ENCODE data around the gene ILF2. TPM values are rescaled to one million over a fixed set of nuclear protein-coding genes. Genes with fewer than 3 reads are reported as not detected.

Gene ILF2
- total RNA-seq, 2 experiments from 2014 or later, result 140 to 147 TPM

- POLR2A ChIA-PET, result no interaction called here
- DNase-seq (no peak), ATAC-seq (ENCODE audit: poor library complexity) (no peak)
- Histone ChIP-seq H3K27me3 (ENCODE audit: control insufficient read depth in 1 of 2, insufficient read depth in 2 of 2, low read length in 2 of 2) (no peaks in the 10 kb centered on the region), H3K4me3 (ENCODE audit: low read length) (no peak overlapping the region), H3K27ac (ENCODE audit: low read depth in 1 of 2, low read length in 2 of 2) (no peak overlapping the region), H3K4me1 (ENCODE audit: insufficient read depth, low read length) (peaks cover 7% of the 10 kb centered on the region), H3K36me3 (ENCODE audit: insufficient read depth, low read length) (no peaks in the 10 kb centered on the region), H3K9me3 (ENCODE audit: control insufficient read depth in 1 of 2, insufficient read depth in 1 of 2, low read length in 2 of 2) (no peaks in the 10 kb centered on the region)
- no peak overlapping the region for H3K27ac Mint-ChIP-seq
- CTCF ChIA-PET, result no interaction called here
- no peaks in the 10 kb centered on the region for H3K9me3 Mint-ChIP-seq
- peaks cover 5% of the 10 kb centered on the region for H3K4me1 Mint-ChIP-seq (ENCODE audit: low read depth)
- no peaks in the 10 kb centered on the region for H3K36me3 Mint-ChIP-seq (ENCODE audit: low read depth)
- intact Hi-C loops (cut with DNase I, micrococcal nuclease), result loop anchor here in 1 of 2 experiments (5.0 kb wide), 1 partner anchor 43 kb away; no protein-coding TSS in a partner anchor
- H3K27me3 Mint-ChIP-seq, result no peaks in the 10 kb centered on the region
- no peak for TF ChIP-seq CTCF (IDR thresholded peaks at IDR 0.05)
- no peak overlapping the region for H3K4me3 Mint-ChIP-seq
These were observed 55.4 kb downstream of the ILF2 start for GRCh38 chr1:153615406-153615805.

- POLR2A ChIA-PET, result interaction anchor here (1.0 kb wide), 1 partner anchor 19 kb away, joined by 3 read pairs; the partner anchor contains the start of gene CHTOP
- intact Hi-C loops (cut with DNase I, micrococcal nuclease), result loop anchor here in 1 of 2 experiments (5.0 kb wide), 1 partner anchor 43 kb away; no protein-coding TSS in a partner anchor
- no peaks in the 10 kb centered on the region for H3K27me3 ChIP-seq (ENCODE audit: control insufficient read depth in 1 of 2, insufficient read depth in 2 of 2, low read length in 2 of 2)
These were observed 55.9 kb downstream of the ILF2 start for GRCh38 chr1:153614906-153615305.

GRCh38 chr1:153614189-153614900 lies 56.4 kb downstream of the ILF2 start:
- no peak overlapping the region for H3K4me3 ChIP-seq (ENCODE audit: low read length)
- no peak for TF ChIP-seq CTCF (IDR thresholded peaks at IDR 0.05)
- DNase-seq (no peak), ATAC-seq (ENCODE audit: poor library complexity) (no peak)
- no peak overlapping the region for H3K27ac ChIP-seq (ENCODE audit: low read depth in 1 of 2, low read length in 2 of 2)
- Mint-ChIP-seq H3K27ac (no peak overlapping the region), H3K4me3 (no peak overlapping the region), H3K27me3 (no peaks in the 10 kb centered on the region), H3K9me3 (no peaks in the 10 kb centered on the region), H3K4me1 (ENCODE audit: low read depth) (peaks cover 5% of the 10 kb centered on the region), H3K36me3 (ENCODE audit: low read depth) (no peaks in the 10 kb centered on the region)
- H3K4me1 ChIP-seq (ENCODE audit: insufficient read depth, low read length), result peaks cover 7% of the 10 kb centered on the region
- no peaks in the 10 kb centered on the region for H3K27me3 ChIP-seq (ENCODE audit: control insufficient read depth in 1 of 2, insufficient read depth in 2 of 2, low read length in 2 of 2)
- CTCF ChIA-PET, result no interaction called here
- no peaks in the 10 kb centered on the region for H3K9me3 ChIP-seq (ENCODE audit: control insufficient read depth in 1 of 2, insufficient read depth in 1 of 2, low read length in 2 of 2)
- intact Hi-C loops (cut with DNase I, micrococcal nuclease), result no loop called here
- H3K36me3 ChIP-seq (ENCODE audit: insufficient read depth, low read length), result no peaks in the 10 kb centered on the region
- POLR2A ChIA-PET, result interaction anchor here (1.0 kb wide), 1 partner anchor 19 kb away, joined by 3 read pairs; the partner anchor contains the start of gene CHTOP

More at GRCh38 chr1:153614906-153615305, 55.9 kb downstream of the ILF2 start:
- peaks cover 5% of the 10 kb centered on the region for H3K4me1 Mint-ChIP-seq (ENCODE audit: low read depth)
- H3K9me3 Mint-ChIP-seq, result no peaks in the 10 kb centered on the region
- no peaks in the 10 kb centered on the region for H3K36me3 Mint-ChIP-seq (ENCODE audit: low read depth)
- Histone ChIP-seq H3K27ac (ENCODE audit: low read depth in 1 of 2, low read length in 2 of 2) (no peak overlapping the region), H3K9me3 (ENCODE audit: control insufficient read depth in 1 of 2, insufficient read depth in 1 of 2, low read length in 2 of 2) (no peaks in the 10 kb centered on the region), H3K36me3 (ENCODE audit: insufficient read depth, low read length) (no peaks in the 10 kb centered on the region), H3K4me3 (ENCODE audit: low read length) (no peak overlapping the region), H3K4me1 (ENCODE audit: insufficient read depth, low read length) (peaks cover 7% of the 10 kb centered on the region)
- H3K27me3 Mint-ChIP-seq, result no peaks in the 10 kb centered on the region
- H3K4me3 Mint-ChIP-seq, result no peak overlapping the region
- H3K27ac Mint-ChIP-seq, result no peak overlapping the region
- CTCF ChIA-PET, result no interaction called here
- TF ChIP-seq CTCF (IDR thresholded peaks at IDR 0.05), result no peak
- no peak for ATAC-seq (ENCODE audit: poor library complexity)
- no peak for DNase-seq
